HL-60/S4 treated with phorbol 12-myristate 13-acetate at 8.2 ng/mL for 4 days and 3 days (cell line): ENCODE results near the gene EFNA5.

Experiments
- in situ Hi-C: fragments of 300-500 bp; cut with MboI; formaldehyde crosslinking; loops from 2 replicates; pipeline ENCODE4 v1.15.0; 2022; ENCODE audit warnings: low sequenced_read_pairs

The EFNA5 gene

GRCh38 chr5:107651325-107651724, 19.4 kb downstream of the EFNA5 start:
- in situ Hi-C loops = no loop called here

GRCh38 chr5:107646418-107646817, 24.3 kb downstream of the EFNA5 start:
- in situ Hi-C loops = no loop called here

- in situ Hi-C loops = no loop called here
Measured at GRCh38 chr5:107640568-107640967, 30.2 kb downstream of the EFNA5 start.

- in situ Hi-C loops = no loop called here
Measured at GRCh38 chr5:107639990-107640389, 30.7 kb downstream of the EFNA5 start.

GRCh38 chr5:107636555-107636954, 34.2 kb downstream of the EFNA5 start:
- in situ Hi-C loops = no loop called here

- in situ Hi-C loops = no loop called here
Measured at GRCh38 chr5:107636068-107636467, 34.7 kb downstream of the EFNA5 start.

GRCh38 chr5:107634981-107635848, 35.5 kb downstream of the EFNA5 start:
- in situ Hi-C loops = no loop called here

- in situ Hi-C loops = no loop called here
Measured at GRCh38 chr5:107633171-107633901, 37.4 kb downstream of the EFNA5 start.

GRCh38 chr5:107631805-107632362, 38.9 kb downstream of the EFNA5 start:
- in situ Hi-C loops = no loop called here

GRCh38 chr5:107630184-107630583, 40.6 kb downstream of the EFNA5 start:
- in situ Hi-C loops = no loop called here

GRCh38 chr5:107624235-107624634, 46.5 kb downstream of the EFNA5 start:
- in situ Hi-C loops = no loop called here

- in situ Hi-C loops = no loop called here
Measured at GRCh38 chr5:107621089-107621488, 49.6 kb downstream of the EFNA5 start.

GRCh38 chr5:107619781-107620180, 51.0 kb downstream of the EFNA5 start:
- in situ Hi-C loops = no loop called here

- in situ Hi-C loops = no loop called here
Measured at GRCh38 chr5:107618242-107618641, 52.5 kb downstream of the EFNA5 start.

- in situ Hi-C loops = no loop called here
Measured at GRCh38 chr5:107617052-107617451, 53.7 kb downstream of the EFNA5 start.

GRCh38 chr5:107616213-107616612, 54.5 kb downstream of the EFNA5 start:
- in situ Hi-C loops = no loop called here

- in situ Hi-C loops = no loop called here
Measured at GRCh38 chr5:107615299-107615817, 55.4 kb downstream of the EFNA5 start.

- in situ Hi-C loops = no loop called here
Measured at GRCh38 chr5:107612541-107612940, 58.2 kb downstream of the EFNA5 start.

GRCh38 chr5:107610798-107611197, 59.9 kb downstream of the EFNA5 start:
- in situ Hi-C loops = no loop called here

GRCh38 chr5:107607671-107608345, 62.9 kb downstream of the EFNA5 start:
- in situ Hi-C loops = no loop called here

- in situ Hi-C loops = no loop called here
Measured at GRCh38 chr5:107607196-107607595, 63.5 kb downstream of the EFNA5 start.
